Measurements from ENCODE around the gene FAT1. TPM values are rescaled to one million over a fixed set of nuclear protein-coding genes. Genes with fewer than 3 reads are reported as not detected.

The FAT1 gene
- total RNA-seq, 4 donors from 2014 or later, result 2.3 to 9.7 (median 4.8) TPM

- H3K36me3 ChIP-seq, result no peaks in the 10 kb centered on the region
Observed at GRCh38 chr4:186619088-186619487, 104.6 kb downstream of the FAT1 start.

GRCh38 chr4:186617921-186618320 is 105.7 kb downstream of the FAT1 start:
- TF ChIP-seq POLR2A (IDR thresholded peaks at IDR 0.05), result no peak
- TF ChIP-seq CTCF (IDR thresholded peaks at IDR 0.05 in 4 of 5, conservative IDR thresholded peaks at IDR 0.05 in 1 of 5), result no peak

More at GRCh38 chr4:186619088-186619487, 104.6 kb downstream of the FAT1 start:
- Histone ChIP-seq H3K9me3 (no peaks in the 10 kb centered on the region), H3K27ac (no peak overlapping the region), H3K4me1 (no peaks in the 10 kb centered on the region), H3K4me3 (no peak overlapping the region), H3K27me3 (no peaks in the 10 kb centered on the region)
- ATAC-seq (no peak), DNase-seq (no peak)
- intact Hi-C loops (cut with DNase I; ENCODE audit: low total_unique reads), result no loop called here
- in situ Hi-C loops (cut with MboI; ENCODE audit: low sequenced_read_pairs in 4 of 4), result no loop called here
- no peak for TF ChIP-seq CTCF (IDR thresholded peaks at IDR 0.05 in 4 of 5, conservative IDR thresholded peaks at IDR 0.05 in 1 of 5)

GRCh38 chr4:186607490-186607889 is 116.2 kb downstream of the FAT1 start:
- no peak overlapping the region for H3K4me3 ChIP-seq
- ATAC-seq, result no peak
- H3K4me1 ChIP-seq, result no peaks in the 10 kb centered on the region
- TF ChIP-seq POLR2A (IDR thresholded peaks at IDR 0.05) (no peak), CTCF (IDR thresholded peaks at IDR 0.05 in 4 of 5, conservative IDR thresholded peaks at IDR 0.05 in 1 of 5) (no peak)
- in situ Hi-C loops (cut with MboI; ENCODE audit: low sequenced_read_pairs in 4 of 4) (no loop called here), intact Hi-C loops (cut with DNase I; ENCODE audit: low total_unique reads) (no loop called here)
- no peak for DNase-seq
- H3K9me3 ChIP-seq, result no peaks in the 10 kb centered on the region
- no peak overlapping the region for H3K27ac ChIP-seq
- no peaks in the 10 kb centered on the region for H3K27me3 ChIP-seq
- no peaks in the 10 kb centered on the region for H3K36me3 ChIP-seq

More at GRCh38 chr4:186617921-186618320, 105.7 kb downstream of the FAT1 start:
- DNase-seq (no peak), ATAC-seq (no peak)
- Histone ChIP-seq H3K4me1 (no peaks in the 10 kb centered on the region), H3K27ac (no peak overlapping the region), H3K9me3 (no peaks in the 10 kb centered on the region), H3K36me3 (no peaks in the 10 kb centered on the region), H3K4me3 (no peak overlapping the region), H3K27me3 (no peaks in the 10 kb centered on the region)
- intact Hi-C loops (cut with DNase I; ENCODE audit: low total_unique reads), result no loop called here
- in situ Hi-C loops (cut with MboI; ENCODE audit: low sequenced_read_pairs in 4 of 4), result no loop called here

- DNase-seq (no peak), ATAC-seq (no peak)
- in situ Hi-C loops (cut with MboI; ENCODE audit: low sequenced_read_pairs in 4 of 4), result no loop called here
- Histone ChIP-seq H3K4me3 (no peak overlapping the region), H3K9me3 (no peaks in the 10 kb centered on the region), H3K36me3 (no peaks in the 10 kb centered on the region), H3K27me3 (no peaks in the 10 kb centered on the region), H3K27ac (no peak overlapping the region), H3K4me1 (no peaks in the 10 kb centered on the region)
- no peak for TF ChIP-seq POLR2A (IDR thresholded peaks at IDR 0.05)
- no peak for TF ChIP-seq CTCF (IDR thresholded peaks at IDR 0.05 in 4 of 5, conservative IDR thresholded peaks at IDR 0.05 in 1 of 5)
- intact Hi-C loops (cut with DNase I; ENCODE audit: low total_unique reads), result no loop called here
Observed at GRCh38 chr4:186606591-186606992, 117.1 kb downstream of the FAT1 start.

GRCh38 chr4:186605261-186605865 is 118.3 kb downstream of the FAT1 start:
- no peaks in the 10 kb centered on the region for H3K27me3 ChIP-seq
- H3K4me1 ChIP-seq, result no peaks in the 10 kb centered on the region
- in situ Hi-C loops (cut with MboI; ENCODE audit: low sequenced_read_pairs in 4 of 4), result no loop called here
- intact Hi-C loops (cut with DNase I; ENCODE audit: low total_unique reads), result no loop called here
- H3K36me3 ChIP-seq, result no peaks in the 10 kb centered on the region
- no peak for TF ChIP-seq POLR2A (IDR thresholded peaks at IDR 0.05)
- no peak for TF ChIP-seq CTCF (IDR thresholded peaks at IDR 0.05 in 4 of 5, conservative IDR thresholded peaks at IDR 0.05 in 1 of 5)
- no peak overlapping the region for H3K4me3 ChIP-seq
- no peak for DNase-seq
- no peaks in the 10 kb centered on the region for H3K9me3 ChIP-seq
- H3K27ac ChIP-seq, result no peak overlapping the region
- no peak for ATAC-seq

Measured in gastrocnemius medialis (tissue), 4 donors.